RWPE2 (cell line): ENCODE measurements around the gene KLF13.

Experiments used
- ATAC-seq: fragments of 200-7000 bp; cut with Tn5 transposase; 3 replicates; pipeline ENCODE4 v1.9.1; 2021; ENCODE audit warnings: low read depth
- DNase-seq: peaks from one replicate; pipeline ENCODE4 v3.0.0-alpha.2; 2020; ENCODE audit warnings: low spot score
- H3K27ac ChIP-seq: fragments of 450-650 bp; 2 replicates; pipeline ENCODE4 v1.5.1; 2017; ENCODE audit warnings: mild to moderate bottlenecking; ENCODE audit not compliant: poor library complexity, severe bottlenecking
- H3K27me3 ChIP-seq: fragments of 250-450 bp; sonication (Bioruptor Pico); 2 replicates; pipeline ENCODE4 v1.5.1; 2021; ENCODE audit warnings: mild to moderate bottlenecking, moderate library complexity; ENCODE audit not compliant: insufficient read depth, poor library complexity, severe bottlenecking
- H3K36me3 ChIP-seq: fragments of 250-450 bp; sonication (Bioruptor Pico); 2 replicates; pipeline ENCODE4 v1.5.1; 2020; ENCODE audit warnings: low read depth, mild to moderate bottlenecking, moderate library complexity
- H3K4me1 ChIP-seq: fragments of 250-450 bp; sonication (Bioruptor Pico); 2 replicates; pipeline ENCODE4 v1.5.1; 2021; ENCODE audit warnings: mild to moderate bottlenecking, moderate library complexity; ENCODE audit not compliant: insufficient read depth, poor library complexity, severe bottlenecking
- H3K4me3 ChIP-seq: fragments of 250-450 bp; sonication (Bioruptor Pico); 2 replicates; pipeline ENCODE4 v1.5.1; 2021; ENCODE audit warnings: mild to moderate bottlenecking, moderate library complexity; ENCODE audit not compliant: severe bottlenecking
- H3K9me3 ChIP-seq: fragments of 250-450 bp; sonication (Bioruptor Pico); 2 replicates; pipeline ENCODE4 v1.5.1; 2021; ENCODE audit warnings: mild to moderate bottlenecking, moderate library complexity; ENCODE audit not compliant: severe bottlenecking
- TF ChIP-seq, protein P1 (sequence below): fragments of 450-650 bp; IDR thresholded peaks from one replicate; pipeline ENCODE4 v1.5.1; 2017; ENCODE audit warnings: mild to moderate bottlenecking, moderate library complexity; ENCODE audit not compliant: poor library complexity, severe bottlenecking

KLF13 gene

DNA sequence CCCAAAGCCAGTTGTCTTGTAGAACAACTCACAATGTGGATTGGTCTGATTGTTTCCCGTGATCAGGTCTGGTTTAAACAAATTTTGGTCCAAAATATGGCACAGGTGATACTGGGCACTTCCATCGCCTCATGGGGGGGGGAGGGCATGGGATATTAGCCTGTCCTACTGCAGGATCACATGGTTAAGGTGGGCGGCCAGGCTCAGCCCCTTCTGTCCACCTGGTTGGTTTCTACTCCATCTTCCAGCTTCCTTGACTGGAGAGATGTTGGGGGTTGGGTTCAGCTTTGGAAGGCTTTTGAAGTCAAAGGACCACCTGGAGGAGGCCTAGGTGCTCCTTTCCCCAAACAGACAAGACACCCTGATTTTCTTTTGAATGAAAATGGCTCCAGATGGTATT lies 7.2 kb downstream of the KLF13 start:
- H3K36me3 ChIP-seq, result 0 out of 2 replicates have a peak, but pooled peaks cover 11% of the 10 kb centered on the region
- ATAC-seq, result no peak

DNA sequence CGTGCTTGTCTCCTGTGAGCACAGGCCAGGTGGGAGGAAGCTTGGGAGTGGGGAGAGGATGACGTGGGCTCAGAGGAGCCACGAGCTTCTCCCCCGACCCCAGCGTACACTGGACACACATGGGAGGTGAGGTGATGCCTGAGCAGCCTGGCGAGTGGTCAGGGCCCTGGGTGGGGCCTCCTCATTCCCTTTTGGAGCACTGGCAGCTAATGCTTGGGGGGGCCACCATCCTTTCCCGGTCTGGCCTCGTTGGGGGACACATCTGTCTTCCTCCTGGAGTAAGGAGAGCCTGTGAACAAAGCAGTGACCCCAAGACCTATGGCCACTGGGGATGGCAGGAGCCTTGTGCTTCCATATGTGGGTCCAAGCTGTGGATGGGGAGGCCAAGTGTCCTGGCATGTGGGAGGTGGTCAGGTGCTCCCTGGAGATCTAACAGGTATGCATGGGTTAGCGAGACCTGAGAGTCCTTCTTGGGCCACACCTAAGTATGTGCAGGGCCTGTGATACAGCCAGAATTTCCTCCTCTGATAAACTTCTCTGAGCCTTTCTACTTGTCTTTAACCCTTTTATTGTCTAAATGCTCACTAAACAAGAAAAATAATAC lies 9.5 kb downstream of the KLF13 start:
- Histone ChIP-seq H3K36me3 (peaks cover 5% of the 10 kb centered on the region; the same call in 1 of the 2 replicates), H3K4me1 (peaks cover 19% of the 10 kb centered on the region), H3K9me3 (no peaks in the 10 kb centered on the region), H3K4me3 (no peak overlapping the region), H3K27ac (no peak overlapping the region), H3K27me3 (no peaks in the 10 kb centered on the region)
- ATAC-seq (no peak), DNase-seq (no peak)
- TF ChIP-seq, protein P1, sequence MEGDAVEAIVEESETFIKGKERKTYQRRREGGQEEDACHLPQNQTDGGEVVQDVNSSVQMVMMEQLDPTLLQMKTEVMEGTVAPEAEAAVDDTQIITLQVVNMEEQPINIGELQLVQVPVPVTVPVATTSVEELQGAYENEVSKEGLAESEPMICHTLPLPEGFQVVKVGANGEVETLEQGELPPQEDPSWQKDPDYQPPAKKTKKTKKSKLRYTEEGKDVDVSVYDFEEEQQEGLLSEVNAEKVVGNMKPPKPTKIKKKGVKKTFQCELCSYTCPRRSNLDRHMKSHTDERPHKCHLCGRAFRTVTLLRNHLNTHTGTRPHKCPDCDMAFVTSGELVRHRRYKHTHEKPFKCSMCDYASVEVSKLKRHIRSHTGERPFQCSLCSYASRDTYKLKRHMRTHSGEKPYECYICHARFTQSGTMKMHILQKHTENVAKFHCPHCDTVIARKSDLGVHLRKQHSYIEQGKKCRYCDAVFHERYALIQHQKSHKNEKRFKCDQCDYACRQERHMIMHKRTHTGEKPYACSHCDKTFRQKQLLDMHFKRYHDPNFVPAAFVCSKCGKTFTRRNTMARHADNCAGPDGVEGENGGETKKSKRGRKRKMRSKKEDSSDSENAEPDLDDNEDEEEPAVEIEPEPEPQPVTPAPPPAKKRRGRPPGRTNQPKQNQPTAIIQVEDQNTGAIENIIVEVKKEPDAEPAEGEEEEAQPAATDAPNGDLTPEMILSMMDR, result no peak

More for the DNA sequence above, 7.2 kb downstream of the KLF13 start:
- H3K27ac ChIP-seq, result no peak overlapping the region
- H3K4me1 ChIP-seq, result peaks cover 12% of the 10 kb centered on the region
- no peak for DNase-seq
- H3K9me3 ChIP-seq, result no peaks in the 10 kb centered on the region
- no peak overlapping the region for H3K4me3 ChIP-seq
- H3K27me3 ChIP-seq, result no peaks in the 10 kb centered on the region
- TF ChIP-seq, protein P1, result no peak

DNA sequence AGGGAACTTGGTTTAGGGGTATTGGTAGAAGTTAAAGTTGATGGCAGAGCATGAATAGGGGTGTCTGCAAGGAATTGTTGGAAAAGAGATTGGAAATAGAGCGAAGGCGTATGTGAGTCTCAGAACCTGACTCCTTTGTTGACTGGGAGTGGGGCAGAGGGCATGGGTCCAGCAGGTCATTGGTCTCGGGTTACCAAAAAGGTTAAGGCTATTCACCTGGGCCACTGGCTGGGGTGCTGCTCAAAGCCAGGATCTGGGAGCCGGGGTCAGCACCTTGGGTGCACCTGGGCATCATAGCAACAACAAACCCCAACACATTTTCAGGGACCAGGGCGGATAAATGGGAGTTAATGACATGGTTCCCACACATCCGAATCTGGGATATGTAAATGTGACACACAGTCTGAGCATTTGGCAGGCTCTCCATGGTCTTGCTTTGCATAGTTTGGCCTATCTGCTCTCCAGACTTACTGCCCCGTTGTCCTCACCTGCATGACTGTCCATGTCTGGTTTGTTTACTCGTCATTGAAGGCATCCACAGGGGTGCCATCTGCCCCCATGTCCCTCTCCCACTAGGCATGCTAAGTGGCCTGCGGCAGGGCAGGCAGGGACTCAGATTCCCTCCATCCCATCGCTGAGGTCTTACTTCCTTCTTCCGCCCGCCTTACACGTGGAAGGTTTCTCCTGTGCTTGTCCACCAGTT lies 10.1 kb downstream of the KLF13 start:
- peaks cover 5% of the 10 kb centered on the region; the same call in 1 of the 2 replicates for H3K36me3 ChIP-seq
- ATAC-seq (no peak), DNase-seq (no peak)
- no peak overlapping the region for H3K27ac ChIP-seq
- TF ChIP-seq, protein P1, result no peak
- H3K4me3 ChIP-seq, result no peak overlapping the region
- H3K27me3 ChIP-seq, result no peaks in the 10 kb centered on the region
- peaks cover 19% of the 10 kb centered on the region for H3K4me1 ChIP-seq
- H3K9me3 ChIP-seq, result no peaks in the 10 kb centered on the region

DNA sequence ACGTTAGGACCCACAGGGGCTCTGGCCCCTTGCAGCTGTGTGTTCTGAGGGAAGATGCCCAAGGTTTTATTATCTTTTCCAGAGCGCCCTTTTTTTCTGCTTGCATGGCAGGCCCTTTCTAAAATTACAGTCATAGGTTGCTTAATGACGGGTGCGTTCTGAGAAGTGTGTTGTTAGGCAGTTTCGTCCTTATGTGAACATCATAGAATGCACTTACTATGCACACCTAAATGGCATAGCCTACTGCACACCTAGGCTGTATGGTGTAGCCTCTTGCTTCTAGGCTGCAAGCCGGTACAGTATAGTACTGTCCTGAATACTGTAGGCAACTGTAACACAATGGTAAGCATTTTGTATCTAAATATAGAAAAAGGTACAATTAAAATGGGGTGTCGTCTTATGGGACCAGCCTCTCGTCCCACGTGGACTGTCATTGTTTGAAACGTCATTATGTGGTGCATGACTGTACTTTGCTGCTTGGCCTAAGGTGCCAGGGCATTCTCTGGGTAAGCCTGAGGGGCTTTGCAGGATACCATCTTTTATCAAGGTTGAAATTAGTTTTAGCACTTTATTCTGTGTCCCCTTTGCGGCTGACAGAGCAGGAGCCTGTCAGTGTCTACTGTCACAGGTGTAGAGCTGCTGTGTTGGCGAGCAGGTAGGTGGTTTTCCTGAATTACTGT lies 10.9 kb downstream of the KLF13 start:
- Histone ChIP-seq H3K4me1 (peaks cover 19% of the 10 kb centered on the region), H3K9me3 (no peaks in the 10 kb centered on the region), H3K36me3 (peaks cover 5% of the 10 kb centered on the region; the same call in 1 of the 2 replicates), H3K27me3 (no peaks in the 10 kb centered on the region), H3K4me3 (no peak overlapping the region), H3K27ac (no peak overlapping the region)
- TF ChIP-seq, protein P1, result no peak
- DNase-seq (no peak), ATAC-seq (no peak)
